Left lung (tissue), 10 donors: ENCODE results near the gene MBD3L2. TPM values are rescaled to one million over a fixed set of nuclear protein-coding genes. Genes with fewer than 3 reads are reported as not detected.
"Not testable (repeated sequence)": the region's sequence is repeated elsewhere in the genome, so short reads cannot be mapped to it uniquely, and the experiment has no call there.

Source experiments
- ATAC-seq: fragments of 200-7000 bp; cut with Tn5 transposase; one replicate; pipeline ENCODE4 v1.9.1; 2020; ENCODE audit warnings: moderate library complexity
- DNase-seq, 4 donors: peaks; one replicate each; pipeline ENCODE4 v3.0.0-alpha.2; 2013 to 2020
- H3K27ac ChIP-seq, 2 donors: fragments of 200-600 bp; sonication (generic) in 1 of 2; one replicate each; pipeline versions ENCODE4 v1.5.0 to v1.8.0; 2020 to 2021
- H3K27me3 ChIP-seq, 2 donors: fragments of 200-600 bp; sonication (generic) in 1 of 2; one replicate each; pipeline versions ENCODE4 v1.5.0 to v1.8.0; 2020 to 2021
- H3K36me3 ChIP-seq, 2 donors: fragments of 200-600 bp; sonication (generic) in 1 of 2; one replicate each; pipeline versions ENCODE4 v1.5.0 to v1.8.0; 2020 to 2021
- H3K4me1 ChIP-seq, 2 donors: fragments of 200-600 bp; one replicate each; pipeline ENCODE4 v1.8.0; 2021
- H3K4me3 ChIP-seq, 2 donors: fragments of 200-600 bp; sonication (generic) in 1 of 2; one replicate each; pipeline versions ENCODE4 v1.5.0 to v1.8.0; 2020 to 2021; ENCODE audit warnings: mild to moderate bottlenecking in 1 of 2
- H3K9me3 ChIP-seq, 2 donors: fragments of 200-600 bp; sonication (generic) in 1 of 2; one replicate each; pipeline versions ENCODE4 v1.5.0 to v1.8.0; 2020 to 2021
- intact Hi-C, 2 donors: fragments of 100-400 bp; cut with DNase I; formaldehyde crosslinking; loops; one replicate each; pipeline versions ENCODE4 v1.11.2 to v1.14.2; 2022
- polyA plus RNA-seq, 6 donors: library from polyadenylated mRNA; unstranded; fragments of 120-200 nt; gene quantifications; one replicate each; pipeline ENCODE4 v1.2.1, GENCODE V29; 2013; ENCODE audit not compliant: insufficient read length in 6 of 6
- total RNA-seq, 2 donors: library from RNA; stranded (reverse); fragmentation: NEBNext Ultra II Directional; extraction: Animal tissue kit (Norgen Biotek cat#: 25700); gene quantifications; one replicate each; pipeline ENCODE4 v1.2.1, GENCODE V29; 2021
- TF ChIP-seq, protein P1 (sequence below), 2 donors: fragments of 200-600 bp; sonication (generic) in 1 of 2; IDR thresholded peaks; one replicate each; pipeline versions ENCODE4 v1.5.0 to v1.8.0; 2021; ENCODE audit warnings: antibody characterized with exemption in 2 of 2
- donor health status: DM: no; HTN: yes; CAD: no.
- donor health status: DM: no; HTN: no; CAD: no.

The MBD3L2 gene
- total and polyA plus RNA-seq, 8 donors: not detected

DNA sequence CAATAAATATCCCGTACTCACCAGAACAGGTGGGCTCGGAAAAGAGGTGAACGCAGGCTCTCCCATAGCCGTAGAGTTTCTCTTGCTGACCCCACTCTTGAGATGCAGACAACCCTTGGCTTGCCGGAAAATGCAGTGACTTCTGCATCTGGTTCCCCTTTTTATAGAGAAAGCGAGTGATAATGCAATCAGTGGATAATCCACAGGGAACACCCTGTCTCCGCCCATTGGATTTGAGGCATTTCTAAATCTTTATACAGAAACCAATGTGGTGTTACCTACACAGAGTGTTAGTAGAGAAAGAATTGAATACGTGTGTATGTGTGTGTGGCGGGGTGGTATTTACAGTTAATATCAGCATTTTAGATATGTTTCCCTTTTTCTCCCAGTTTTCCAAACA is 9.0 kb upstream of the MBD3L2 start, which contains the start of gene MBD3L4:
TSS of gene MBD3L4 (minus strand) at position 101 of the 400 bp plus-strand sequence. CDS start at position 66, 35 bp downstream.
- H3K36me3 ChIP-seq, ATAC-seq, H3K27me3 ChIP-seq, H3K4me1 ChIP-seq, intact Hi-C loops, H3K9me3 ChIP-seq, H3K4me3 ChIP-seq, DNase-seq, H3K27ac ChIP-seq: not testable (repeated sequence)

DNA sequence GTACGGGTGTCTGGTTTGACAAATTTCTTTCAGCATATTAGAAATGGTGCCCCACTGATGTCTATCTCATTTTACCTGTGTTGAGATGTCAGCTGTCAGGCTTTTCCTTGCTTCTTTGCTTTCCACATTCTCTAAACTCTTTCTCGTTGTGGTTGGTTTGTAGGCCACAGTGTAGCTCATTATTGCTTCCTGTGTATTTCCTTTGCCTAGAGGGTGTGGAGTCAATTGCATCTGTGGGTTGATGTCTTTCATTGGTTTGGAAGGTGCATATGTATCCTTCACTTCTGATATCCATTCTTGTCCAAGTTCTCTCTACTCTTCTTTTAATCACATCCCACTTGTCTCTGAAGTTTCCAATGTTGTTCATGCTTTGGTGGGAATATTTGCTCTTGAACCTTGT is 7.6 kb upstream of the MBD3L2 start:
- DNase-seq, intact Hi-C loops, H3K4me3 ChIP-seq, H3K36me3 ChIP-seq, H3K4me1 ChIP-seq, H3K27me3 ChIP-seq, H3K9me3 ChIP-seq, H3K27ac ChIP-seq, ATAC-seq: not testable (repeated sequence)

DNA sequence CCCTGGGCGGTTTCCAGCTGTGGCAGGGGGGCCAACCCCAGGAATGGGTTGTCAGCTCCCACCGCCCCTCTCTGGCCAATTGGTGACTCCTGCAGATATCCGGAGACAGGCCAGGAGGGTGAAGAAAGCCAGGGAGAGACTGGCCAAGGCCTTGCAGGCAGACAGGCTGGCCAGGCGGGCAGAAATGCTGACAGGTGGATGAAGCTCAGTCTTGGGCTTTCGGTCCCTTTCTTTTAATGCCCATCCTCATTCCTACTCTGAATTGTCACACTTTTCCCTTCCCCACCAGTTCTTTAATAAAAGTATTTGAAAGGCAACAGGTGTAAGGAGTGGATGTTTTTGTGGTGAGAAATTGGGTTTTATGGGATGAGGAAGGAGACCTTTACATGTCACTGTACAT is 2.3 kb downstream of the MBD3L2 start:
- H3K9me3 ChIP-seq, ATAC-seq, H3K27me3 ChIP-seq, intact Hi-C loops, H3K36me3 ChIP-seq, H3K27ac ChIP-seq, H3K4me1 ChIP-seq, H3K4me3 ChIP-seq: not testable (repeated sequence)
- peak in 1 of 4 donors; percentile 37 for DNase-seq

DNA sequence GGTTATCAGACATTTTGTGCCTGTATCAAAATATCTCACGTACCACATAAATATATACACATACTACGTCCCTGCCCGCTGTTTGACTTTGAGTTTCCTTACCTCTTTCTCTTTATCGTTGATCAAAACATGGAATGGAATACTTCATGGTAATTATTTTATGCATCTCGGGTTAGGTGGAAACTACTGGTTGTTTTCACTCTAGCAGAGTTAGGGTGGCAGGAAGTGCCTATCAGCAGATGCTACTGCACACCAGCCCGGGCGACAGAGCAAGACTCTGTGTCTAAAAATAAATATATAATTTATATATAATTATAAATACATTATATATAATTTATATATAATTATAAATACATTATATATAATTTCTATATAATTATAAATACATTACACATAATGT is 3.8 kb downstream of the MBD3L2 start:
- H3K36me3 ChIP-seq, DNase-seq, H3K4me3 ChIP-seq, intact Hi-C loops, H3K27me3 ChIP-seq, H3K27ac ChIP-seq, H3K4me1 ChIP-seq, ATAC-seq, H3K9me3 ChIP-seq: not testable (repeated sequence)

DNA sequence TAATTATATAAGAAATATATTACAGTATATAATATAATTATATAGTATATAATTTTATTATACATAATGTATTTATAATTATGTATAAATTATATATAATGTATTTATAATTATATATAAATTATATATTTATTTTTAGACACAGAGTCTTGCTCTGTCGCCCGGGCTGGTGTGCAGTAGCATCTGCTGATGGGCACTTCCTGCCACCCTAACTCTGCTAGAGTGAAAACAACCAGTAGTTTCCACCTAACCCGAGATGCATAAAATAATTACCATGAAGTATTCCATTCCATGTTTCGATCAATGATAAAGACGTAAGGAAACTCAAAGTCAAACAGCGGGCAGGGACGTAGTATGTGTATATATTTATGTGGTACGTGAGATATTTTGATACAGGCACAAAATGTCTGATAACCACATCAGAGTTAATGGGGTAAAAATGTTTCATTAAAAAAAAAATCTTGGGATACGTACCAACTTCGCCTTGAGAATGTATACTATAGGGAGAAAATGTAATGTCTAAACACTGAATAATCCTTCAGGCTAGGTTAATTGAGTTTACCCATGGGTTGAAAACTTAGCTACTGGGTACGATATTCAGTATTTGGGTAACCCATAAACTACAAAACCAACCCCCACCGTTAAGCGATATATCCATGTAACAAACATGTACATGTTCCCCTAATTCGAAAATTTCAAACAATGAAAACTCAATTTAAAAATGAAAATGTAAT is 5.7 kb downstream of the MBD3L2 start:
- H3K4me3 ChIP-seq, H3K27ac ChIP-seq, H3K36me3 ChIP-seq, DNase-seq, ATAC-seq, intact Hi-C loops, H3K27me3 ChIP-seq, H3K9me3 ChIP-seq, H3K4me1 ChIP-seq: not testable (repeated sequence)

DNA sequence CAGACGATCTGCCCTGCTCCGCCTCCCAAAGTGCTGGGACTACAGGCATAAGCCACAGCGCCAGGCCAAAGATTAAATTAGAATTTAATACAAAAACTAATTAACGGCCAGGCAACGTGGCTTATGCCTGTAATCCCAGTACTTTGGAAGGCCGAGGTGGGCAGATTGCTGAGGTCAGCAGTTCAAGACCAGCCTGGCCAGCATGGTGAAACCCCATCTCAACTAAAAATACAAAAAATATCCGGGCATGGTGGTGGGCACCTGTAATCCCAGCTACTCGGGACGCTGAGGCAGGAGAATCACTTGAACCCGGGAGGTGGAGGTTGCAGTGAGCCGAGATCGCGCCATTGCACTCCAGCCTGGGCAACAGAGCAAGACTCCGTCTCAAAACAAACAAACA is 6.6 kb downstream of the MBD3L2 start:
- H3K4me1 ChIP-seq, H3K4me3 ChIP-seq, H3K9me3 ChIP-seq, intact Hi-C loops, H3K27ac ChIP-seq, ATAC-seq, H3K27me3 ChIP-seq, H3K36me3 ChIP-seq, DNase-seq: not testable (repeated sequence)

DNA sequence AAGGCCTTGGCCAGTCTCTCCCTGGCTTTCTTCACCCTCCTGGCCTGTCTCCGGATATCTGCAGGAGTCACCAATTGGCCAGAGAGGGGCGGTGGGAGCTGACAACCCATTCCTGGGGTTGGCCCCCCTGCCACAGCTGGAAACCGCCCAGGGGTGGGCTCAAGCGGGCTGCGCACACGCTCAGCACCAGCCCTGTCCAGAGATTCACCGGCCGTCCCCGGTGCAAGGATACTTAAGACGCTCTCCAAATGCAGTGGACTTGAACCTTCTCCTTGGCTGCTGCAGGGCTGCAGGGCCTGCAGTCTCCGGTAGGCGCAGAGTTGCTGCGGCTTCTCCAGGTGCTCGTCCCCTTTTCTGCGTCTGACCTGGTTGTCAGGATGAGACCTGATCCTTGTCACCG is 7.2 kb downstream of the MBD3L2 start:
- intact Hi-C loops, H3K9me3 ChIP-seq: not testable (repeated sequence)

DNA sequence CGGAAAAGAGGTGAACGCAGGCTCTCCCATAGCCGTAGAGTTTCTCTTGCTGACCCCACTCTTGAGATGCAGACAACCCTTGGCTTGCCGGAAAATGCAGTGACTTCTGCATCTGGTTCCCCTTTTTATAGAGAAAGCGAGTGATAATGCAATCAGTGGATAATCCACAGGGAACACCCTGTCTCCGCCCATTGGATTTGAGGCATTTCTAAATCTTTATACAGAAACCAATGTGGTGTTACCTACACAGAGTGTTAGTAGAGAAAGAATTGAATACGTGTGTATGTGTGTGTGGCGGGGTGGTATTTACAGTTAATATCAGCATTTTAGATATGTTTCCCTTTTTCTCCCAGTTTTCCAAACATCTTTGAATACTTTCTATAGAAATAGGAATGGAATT is 9.5 kb downstream of the MBD3L2 start, which contains the start of gene MBD3L3:
TSS of gene MBD3L3 (minus strand) at position 101 of the 400 bp plus-strand sequence. CDS start at position 30, 71 bp downstream.
- H3K4me3 ChIP-seq: not testable (repeated sequence)

More for the DNA sequence above, 7.2 kb downstream of the MBD3L2 start:
- not testable (repeated sequence) for H3K4me1 ChIP-seq, H3K36me3 ChIP-seq, ATAC-seq, H3K4me3 ChIP-seq, H3K27me3 ChIP-seq, H3K27ac ChIP-seq
- peak in 1 of 4 donors; percentile 40 for DNase-seq

DNA sequence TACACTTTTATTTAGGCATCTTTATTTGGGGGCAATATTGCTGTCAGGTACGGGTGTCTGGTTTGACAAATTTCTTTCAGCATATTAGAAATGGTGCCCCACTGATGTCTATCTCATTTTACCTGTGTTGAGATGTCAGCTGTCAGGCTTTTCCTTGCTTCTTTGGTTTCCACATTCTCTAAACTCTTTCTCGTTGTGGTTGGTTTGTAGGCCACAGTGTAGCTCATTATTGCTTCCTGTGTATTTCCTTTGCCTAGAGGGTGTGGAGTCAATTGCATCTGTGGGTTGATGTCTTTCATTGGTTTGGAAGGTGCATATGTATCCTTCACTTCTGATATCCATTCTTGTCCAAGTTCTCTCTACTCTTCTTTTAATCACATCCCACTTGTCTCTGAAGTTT is 10.9 kb downstream of the MBD3L2 start:
- H3K4me1 ChIP-seq, ATAC-seq, DNase-seq, H3K36me3 ChIP-seq, H3K27ac ChIP-seq, H3K4me3 ChIP-seq, intact Hi-C loops, H3K27me3 ChIP-seq, H3K9me3 ChIP-seq: not testable (repeated sequence)

More for the DNA sequence above, 9.5 kb downstream of the MBD3L2 start, which contains the start of gene MBD3L3:
- H3K27me3 ChIP-seq, DNase-seq, H3K9me3 ChIP-seq, ATAC-seq, H3K4me1 ChIP-seq, intact Hi-C loops, H3K36me3 ChIP-seq, H3K27ac ChIP-seq: not testable (repeated sequence)

DNA sequence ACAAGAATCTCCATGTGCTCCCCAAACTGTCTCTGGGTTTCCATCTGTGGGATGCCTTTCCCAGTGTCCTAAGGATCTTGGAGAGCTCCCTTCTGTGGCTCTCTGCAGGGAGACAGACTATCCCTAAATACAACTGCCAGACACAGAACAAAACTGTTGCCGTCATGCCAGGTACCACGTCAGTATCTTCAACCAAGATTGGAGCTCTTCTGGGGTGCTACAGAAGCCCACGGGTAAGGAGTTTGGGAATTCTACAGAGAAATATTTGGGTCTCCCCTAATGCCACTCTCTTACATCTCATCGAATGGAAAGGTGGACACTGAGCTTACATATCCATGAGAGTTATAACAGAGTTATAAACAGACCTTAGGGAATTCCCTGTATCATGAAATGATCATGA is 14.2 kb downstream of the MBD3L2 start:
- H3K36me3 ChIP-seq: no peaks in the 10 kb centered on the region
- H3K27ac ChIP-seq: no peak overlapping the region
- DNase-seq: no peak
- no peaks in the 10 kb centered on the region for H3K27me3 ChIP-seq
- TF ChIP-seq, protein P1, sequence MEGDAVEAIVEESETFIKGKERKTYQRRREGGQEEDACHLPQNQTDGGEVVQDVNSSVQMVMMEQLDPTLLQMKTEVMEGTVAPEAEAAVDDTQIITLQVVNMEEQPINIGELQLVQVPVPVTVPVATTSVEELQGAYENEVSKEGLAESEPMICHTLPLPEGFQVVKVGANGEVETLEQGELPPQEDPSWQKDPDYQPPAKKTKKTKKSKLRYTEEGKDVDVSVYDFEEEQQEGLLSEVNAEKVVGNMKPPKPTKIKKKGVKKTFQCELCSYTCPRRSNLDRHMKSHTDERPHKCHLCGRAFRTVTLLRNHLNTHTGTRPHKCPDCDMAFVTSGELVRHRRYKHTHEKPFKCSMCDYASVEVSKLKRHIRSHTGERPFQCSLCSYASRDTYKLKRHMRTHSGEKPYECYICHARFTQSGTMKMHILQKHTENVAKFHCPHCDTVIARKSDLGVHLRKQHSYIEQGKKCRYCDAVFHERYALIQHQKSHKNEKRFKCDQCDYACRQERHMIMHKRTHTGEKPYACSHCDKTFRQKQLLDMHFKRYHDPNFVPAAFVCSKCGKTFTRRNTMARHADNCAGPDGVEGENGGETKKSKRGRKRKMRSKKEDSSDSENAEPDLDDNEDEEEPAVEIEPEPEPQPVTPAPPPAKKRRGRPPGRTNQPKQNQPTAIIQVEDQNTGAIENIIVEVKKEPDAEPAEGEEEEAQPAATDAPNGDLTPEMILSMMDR (IDR thresholded peaks at IDR 0.05): no peak
- no peak for ATAC-seq
- no peaks in the 10 kb centered on the region for H3K9me3 ChIP-seq
- intact Hi-C loops: no loop called here
- no peak overlapping the region for H3K4me3 ChIP-seq
- no peaks in the 10 kb centered on the region for H3K4me1 ChIP-seq
